A549 (cell line): ENCODE measurements around the gene CRYZL1. TPM values are rescaled to one million over a fixed set of nuclear protein-coding genes. Genes with fewer than 3 reads are reported as not detected.
"Not testable (repeated sequence)": the region's sequence is repeated elsewhere in the genome, so short reads cannot be mapped to it uniquely, and the experiment has no call there.

Experiments
- ATAC-seq, 2 experiments: fragments of 200-7000 bp in 1 of 2; fragments of >200 bp in 1 of 2; cut with Nextera tagmentation in 1 of 2; cut with Tn5 transposase in 1 of 2; 3 replicates each; pipeline versions ENCODE4 v1.8.0 to v1.9.1; 2018 to 2020; ENCODE audit warnings: mild to moderate bottlenecking in 1 of 2, moderate library complexity in 1 of 2
- CTCF ChIA-PET: fragments of 300-600 bp; sonication (Branson Sonifier 250); formaldehyde crosslinking; extraction: SDS; loops from one replicate; lab custom pipeline; 2021; ENCODE audit warnings: antibody characterized with exemption, inconsistent platforms; lab: Yijun Ruan, JAX
- POLR2A ChIA-PET: fragments of 350-600 bp; formaldehyde crosslinking; extraction: SDS; loops from one replicate; lab custom pipeline; 2021; ENCODE audit warnings: antibody characterized with exemption, inconsistent platforms; lab: Yijun Ruan, JAX
- DNase-seq, 2 experiments: peaks; one replicate each; pipeline versions ENCODE4 v3.0.0 to v3.0.0-alpha.2; 2011 to 2016; ENCODE audit warnings: low read depth in 1 of 2, low spot score in 1 of 2
- FAIRE-seq: peaks from 2 replicates; lab custom pipeline; 2011; peaks lifted over from hg19 to GRCh38; lab: Jason Lieb, UNC
- H3K27ac ChIP-seq, 2 experiments: fragments of >200 bp; sonication (Bioruptor Twin); formaldehyde crosslinking; 3 replicates each; pipeline ENCODE4 v1.5.1; 2016 to 2017
- H3K4me1 ChIP-seq: fragments of >200 bp; sonication (Bioruptor Twin); formaldehyde crosslinking; 3 replicates; pipeline ENCODE4 v1.6.1; 2016
- H3K4me2 ChIP-seq: fragments of >200 bp; sonication (Bioruptor Twin); formaldehyde crosslinking; 3 replicates; pipeline ENCODE4 v1.6.1; 2016
- H3K4me3 ChIP-seq: fragments of >200 bp; sonication (Bioruptor Twin); formaldehyde crosslinking; 3 replicates; pipeline ENCODE4 v1.5.1; 2016
- H3K9me3 ChIP-seq: fragments of >200 bp; sonication (Bioruptor Twin); formaldehyde crosslinking; 3 replicates; pipeline ENCODE4 v1.6.1; 2016
- ATOH8 ChIP-seq: fragments of 250-450 bp; sonication (Bioruptor Pico); IDR thresholded peaks from 2 replicates; pipeline ENCODE4 v1.5.0; 2020; ENCODE audit warnings: low read depth, mild to moderate bottlenecking, moderate library complexity
- CEBPB ChIP-seq, 2 experiments: fragments of >200 bp in 1 of 2; sonication (Bioruptor Twin) in 1 of 2; formaldehyde crosslinking in 1 of 2; IDR thresholded peaks; 2 replicates each; pipeline ENCODE4 v1.6.1; 2012 to 2016
- CHD4 ChIP-seq: fragments of 200-600 bp; sonication (generic); IDR thresholded peaks from 2 replicates; pipeline ENCODE4 v1.6.1; 2016; ENCODE audit warnings: antibody characterized with exemption, mild to moderate bottlenecking, borderline replicate concordance
- CTCF ChIP-seq: fragments of >200 bp; sonication (Bioruptor Twin); formaldehyde crosslinking; IDR thresholded peaks from 3 replicates; pipeline ENCODE4 v1.5.1; 2016
- EP300 ChIP-seq, 2 experiments: fragments of >200 bp; sonication (Bioruptor Twin); formaldehyde crosslinking; IDR thresholded peaks; 2 replicates in 1 of 2; 3 replicates in 1 of 2; pipeline ENCODE4 v1.6.1; 2016 to 2017
- FOSL2 ChIP-seq, 2 experiments: fragments of 450-650 bp in 1 of 2; fragments of >200 bp in 1 of 2; sonication (Bioruptor Twin) in 1 of 2; formaldehyde crosslinking; IDR thresholded peaks; 2 replicates each; pipeline versions ENCODE4 v1.5.0 to v1.6.1; 2016 to 2020; ENCODE audit warnings: mild to moderate bottlenecking in 1 of 2, moderate library complexity in 1 of 2
- HDAC2 ChIP-seq: fragments of 200-600 bp; sonication (generic); IDR thresholded peaks from 2 replicates; pipeline ENCODE4 v1.6.1; 2016
- HES2 ChIP-seq: fragments of >200 bp; sonication (Bioruptor Twin); formaldehyde crosslinking; IDR thresholded peaks from 2 replicates; pipeline ENCODE4 v1.6.1; 2016
- HOXB5 ChIP-seq: fragments of 250-450 bp; sonication (Bioruptor Pico); IDR thresholded peaks from 2 replicates; pipeline ENCODE4 v1.5.0; 2020; ENCODE audit warnings: mild to moderate bottlenecking, moderate library complexity
- JUN ChIP-seq, 2 experiments: fragments of >200 bp; sonication (Bioruptor Twin); formaldehyde crosslinking; IDR thresholded peaks; 2 replicates in 1 of 2; 3 replicates in 1 of 2; pipeline ENCODE4 v1.6.1; 2016 to 2017
- JUNB ChIP-seq: fragments of >200 bp; sonication (Bioruptor Twin); formaldehyde crosslinking; IDR thresholded peaks from 2 replicates; pipeline ENCODE4 v1.6.1; 2016
- KDM5A ChIP-seq: fragments of 200-600 bp; sonication (generic); IDR thresholded peaks from 2 replicates; pipeline ENCODE4 v1.6.1; 2016; ENCODE audit warnings: antibody characterized with exemption, mild to moderate bottlenecking
- MAFK ChIP-seq: fragments of 450-650 bp; IDR thresholded peaks from 2 replicates; pipeline ENCODE4 v1.6.1; 2014; ENCODE audit not compliant: partially characterized antibody
- MAZ ChIP-seq: fragments of 150-350 bp; IDR thresholded peaks from 2 replicates; pipeline ENCODE4 v1.6.1; 2014; ENCODE audit warnings: antibody characterized with exemption, low read depth, low read length, borderline replicate concordance
- MYC ChIP-seq: IDR thresholded peaks from 2 replicates; pipeline ENCODE4 v1.6.1; 2012; ENCODE audit warnings: mild to moderate bottlenecking, inconsistent platforms, low read length, improper control_type of control experiment, borderline replicate concordance
- NFE2L2 ChIP-seq: fragments of 150-350 bp; conservative IDR thresholded peaks from 2 replicates; pipeline ENCODE4 v1.6.1; 2014; ENCODE audit warnings: low read length
- PHF8 ChIP-seq: fragments of 200-600 bp; sonication (generic); IDR thresholded peaks from 2 replicates; pipeline ENCODE4 v1.6.1; 2016; ENCODE audit warnings: low read depth, mild to moderate bottlenecking, antibody characterized with exemption, moderate library complexity, borderline replicate concordance
- RFX5 ChIP-seq: fragments of 450-650 bp; IDR thresholded peaks from 2 replicates; pipeline ENCODE4 v1.7.1; 2014; ENCODE audit warnings: antibody characterized with exemption, mild to moderate bottlenecking, moderate library complexity
- SREBF2 ChIP-seq: fragments of 450-650 bp; IDR thresholded peaks from 2 replicates; pipeline ENCODE4 v1.6.1; 2014; ENCODE audit warnings: mild to moderate bottlenecking, moderate library complexity
- ZFP36 ChIP-seq: fragments of 450-650 bp; IDR thresholded peaks from 2 replicates; pipeline ENCODE4 v1.6.1; 2014; ENCODE audit warnings: borderline replicate concordance; ENCODE audit not compliant: partially characterized antibody
- ZNF302 ChIP-seq: fragments of 250-450 bp; sonication (Bioruptor Pico); IDR thresholded peaks from 2 replicates; pipeline ENCODE4 v1.9.0; 2021; ENCODE audit warnings: inconsistent platforms, mild to moderate bottlenecking, moderate library complexity
- WGBS: methylation state at CpG from one replicate; pipeline ENCODE4 v1.1.6; 2017; ENCODE audit errors: missing lambda C conversion rate; 5-methylcytosine and 5-hydroxymethylcytosine counted together
- polyA plus RNA-seq, 4 experiments: library from polyadenylated mRNA; depleted of rRNA in 3 of 4; stranded (reverse); fragments of >200 nt; fragmentation: RNase III in 1 of 4; extraction: RNeasy Plus Mini Kit Qiagen cat#74134 plus additional on column Dnase treatment in 1 of 4; gene quantifications; 2 replicates in 3 of 4; 3 replicates in 1 of 4; pipeline ENCODE4 v1.2.3, GENCODE V29; 2011 to 2017

The CRYZL1 gene
- polyA plus RNA-seq, 2 of the 4 experiments (the other 2 are of a cell fraction), result 15.2 to 38.9 TPM

GRCh38 chr21:33586927-33587326 is 54.6 kb downstream of the CRYZL1 start (continued):
- no peak for TF ChIP-seq FOSL2 (IDR thresholded peaks at IDR 0.05)
- no peak for TF ChIP-seq FOSL2 (CRISPR knock-in tag; IDR thresholded peaks at IDR 0.05)

- Histone ChIP-seq H3K4me2 (no peak overlapping the region), H3K9me3 (no peaks in the 10 kb centered on the region), H3K27ac (no peak overlapping the region), H3K4me1 (peaks cover 16% of the 10 kb centered on the region), H3K4me3 (no peak overlapping the region)
- WGBS, result 84% methylated on average over 3 of the region's 3 CpGs
- FAIRE-seq (no peak), ATAC-seq (no peak), DNase-seq (no peak)
- TF ChIP-seq MYC (no peak), HES2 (no peak)
- ChIA-PET CTCF (interaction anchor here (1.2 kb wide), 1 partner anchor 21 kb away, joined by 6 read pairs; no protein-coding TSS in a partner anchor), POLR2A (no interaction called here)
Observed at GRCh38 chr21:33584455-33584854, 57.1 kb downstream of the CRYZL1 start.

DNA sequence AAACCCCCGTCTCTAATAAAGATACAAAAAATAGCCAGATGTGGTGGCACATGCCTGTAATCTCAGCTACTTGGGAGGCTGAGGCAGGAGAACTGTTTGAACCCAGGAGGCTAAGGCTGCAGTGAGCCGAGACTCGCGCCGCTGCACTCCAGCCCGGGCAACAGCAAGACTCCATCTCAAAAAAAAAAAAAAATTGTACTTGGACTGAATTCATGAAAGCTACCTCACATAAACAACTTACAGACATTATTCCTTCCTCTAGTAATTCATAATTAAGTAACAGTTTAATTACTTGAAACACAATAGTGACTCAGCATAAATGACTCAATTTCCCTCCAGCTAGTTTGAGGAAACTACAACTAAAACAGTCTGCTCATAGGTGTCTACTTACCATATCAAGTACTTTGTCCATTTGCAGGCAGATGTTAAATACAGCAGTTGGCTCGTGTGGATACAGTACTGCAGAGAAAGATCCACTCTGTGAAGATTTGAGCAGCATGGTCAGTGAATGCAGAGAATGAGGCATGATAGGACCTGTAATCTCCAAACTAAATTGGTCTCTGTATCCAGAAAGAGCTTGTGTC is 62.5 kb downstream of the CRYZL1 start:
- H3K4me1 ChIP-seq, result peaks cover 37% of the 10 kb centered on the region
- POLR2A ChIA-PET, result interaction anchor here (0.7 to 1.1 kb wide), 2 partner anchors 9 to 38 kb away, joined by 3 to 6 read pairs; partner anchors contain the start of gene DONSON
- 0 out of 3 replicates have a peak overlapping the region, but pooled peaks have one; percentile 20 for H3K4me2 ChIP-seq
- H3K9me3 ChIP-seq, result no peaks in the 10 kb centered on the region
- ATAC-seq, result peak in 1 of 2 experiments; percentile 39; a peak in 1 of 6 replicates
- TF ChIP-seq NFE2L2 (peak; percentile 81), MAFK (peak; percentile 89), EP300 (IDR thresholded peaks at IDR 0.05) (no peak)
- TF ChIP-seq, all 56 proteins: peak for 2
- FAIRE-seq (no peak), DNase-seq (no peak)
- Histone ChIP-seq H3K4me3 (no peak overlapping the region), H3K27ac (peak overlapping the region; percentile 67; a peak in 5 of 6 replicates)
- WGBS, result 93% methylated on average over 7 of the region's 7 CpGs
- CTCF ChIA-PET, result no interaction called here

DNA sequence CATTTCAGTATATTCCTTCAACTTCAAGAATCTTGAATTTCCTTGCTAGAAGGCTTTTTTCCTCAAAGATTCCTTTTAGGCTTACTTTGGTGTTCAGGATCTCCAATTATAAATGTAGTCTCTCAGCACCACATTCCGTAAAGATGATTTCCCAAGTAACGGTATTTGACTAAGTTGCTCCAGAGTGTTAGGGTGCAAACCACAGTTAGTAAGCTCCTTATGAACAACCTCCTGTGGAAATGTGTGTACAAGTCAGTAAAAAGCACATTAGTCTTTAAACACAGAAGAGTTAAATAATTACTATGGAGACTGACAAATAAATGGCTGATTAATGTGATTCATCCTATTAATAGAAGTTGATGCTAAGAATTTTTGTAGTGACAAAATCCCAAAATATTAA is 63.3 kb downstream of the CRYZL1 start:
- no peak for DNase-seq
- no peak for ATAC-seq
- POLR2A ChIA-PET, result interaction anchor here (0.7 to 1.7 kb wide), 2 partner anchors 10 to 37 kb away, joined by 3 to 4 read pairs; partner anchors contain the start of gene DONSON
- Histone ChIP-seq H3K9me3 (no peaks in the 10 kb centered on the region), H3K4me1 (peaks cover 37% of the 10 kb centered on the region), H3K4me3 (no peak overlapping the region), H3K27ac (no peak overlapping the region), H3K4me2 (no peak overlapping the region)
- no peak for TF ChIP-seq KDM5A
- no peak for TF ChIP-seq MAZ
- no peak for TF ChIP-seq CEBPB (IDR thresholded peaks at IDR 0.05)
- TF ChIP-seq CHD4, result no peak
- no peak for TF ChIP-seq JUNB
- no peak for TF ChIP-seq ATOH8 (CRISPR knock-in tag)
- no peak for TF ChIP-seq RFX5
- no peak for TF ChIP-seq ZFP36
- no peak for TF ChIP-seq HOXB5
- no peak for TF ChIP-seq JUN (IDR thresholded peaks at IDR 0.05)
- no peak for TF ChIP-seq ZNF302 (CRISPR knock-in tag)
- no peak for TF ChIP-seq PHF8
- TF ChIP-seq SREBF2, result no peak
- TF ChIP-seq HDAC2, result no peak
- no peak for TF ChIP-seq CTCF
- no peak for FAIRE-seq
- CTCF ChIA-PET, result no interaction called here
- 77% methylated on average over 2 of the region's 2 CpGs for WGBS

GRCh38 chr21:33576741-33577141 is 64.8 kb downstream of the CRYZL1 start:
- CTCF ChIA-PET, H3K9me3 ChIP-seq, H3K27ac ChIP-seq, POLR2A ChIA-PET, H3K4me3 ChIP-seq, FAIRE-seq: not testable (repeated sequence)
- Histone ChIP-seq H3K4me1 (peaks cover 37% of the 10 kb centered on the region), H3K4me2 (peak overlapping the region; percentile 32; the same call in 2 of the 3 replicates)
- DNase-seq, result peak in 1 of 2 experiments; percentile 22
- ATAC-seq, result peak; percentile 58 to 81; a peak in 5 of 6 replicates
- whole genome bisulfite sequencing, result 0% methylated on average over 2 of the region's 2 CpGs
